Activated B cell treated with CpG ODN at 0.5 μM for 24 hours (primary cell): Measurements from ENCODE around the gene KCTD5. TPM values are rescaled to one million over a fixed set of nuclear protein-coding genes. Genes with fewer than 3 reads are reported as not detected.
A peak's percentile ranks its signal among the peaks of the same experiment; 100 is the strongest.

Source experiments
- ATAC-seq: fragments of 200-7000 bp; cut with Tn5 transposase; one replicate; pipeline ENCODE4 v1.10.0; 2021; ENCODE audit warnings: low read depth, mild to moderate bottlenecking, moderate library complexity
- CTCF ChIA-PET: fragments of 350-600 bp; sonication (Branson Sonifier 250); formaldehyde crosslinking; loops from one replicate; lab custom pipeline; 2021; ENCODE audit warnings: antibody characterized with exemption; lab: Charles Lee
- POLR2A ChIA-PET: fragments of 350-600 bp; sonication (Branson Sonifier 250); formaldehyde crosslinking; loops from one replicate; lab custom pipeline; 2021; ENCODE audit warnings: antibody characterized with exemption; lab: Charles Lee
- DNase-seq: peaks from one replicate; pipeline ENCODE4 v3.0.0; 2022
- H3K27ac Mint-ChIP-seq: one replicate; pipeline ENCODE4 v1.8.0; 2020; ENCODE audit warnings: mixed read lengths
- H3K27me3 Mint-ChIP-seq: one replicate; pipeline ENCODE4 v1.8.0; 2021; ENCODE audit warnings: mixed read lengths
- H3K36me3 Mint-ChIP-seq: one replicate; pipeline ENCODE4 v1.8.0; 2021; ENCODE audit warnings: low read depth, mixed read lengths
- H3K4me1 Mint-ChIP-seq: one replicate; pipeline ENCODE4 v1.8.0; 2021; ENCODE audit warnings: mixed read lengths
- H3K4me3 Mint-ChIP-seq: one replicate; pipeline ENCODE4 v1.8.0; 2020; ENCODE audit warnings: mild to moderate bottlenecking, mixed read lengths
- H3K9me3 Mint-ChIP-seq: one replicate; pipeline ENCODE4 v1.8.0; 2020; ENCODE audit warnings: mixed read lengths
- CTCF ChIP-seq: fragments of 200-600 bp; IDR thresholded peaks from one replicate; pipeline ENCODE4 v1.8.0; 2022; ENCODE audit warnings: antibody characterized with exemption, mild to moderate bottlenecking
- intact Hi-C: fragments of 100-400 bp; cut with micrococcal nuclease; formaldehyde crosslinking; loops from one replicate; pipeline ENCODE4 v1.15.1; 2024
- total RNA-seq: library from RNA; stranded (reverse); gene quantifications from 2 replicates; pipeline ENCODE4 v1.2.3, GENCODE V29; 2022

The KCTD5 gene
- total RNA-seq, 1 donor from 2014 or later, result 30.3 TPM

GRCh38 chr16:2748757-2749455, 66.6 kb downstream of the KCTD5 start:
- ChIA-PET POLR2A (no interaction called here), CTCF (no interaction called here)
- no peak for TF ChIP-seq CTCF
- peaks cover 8% of the 10 kb centered on the region for H3K36me3 Mint-ChIP-seq
- H3K4me3 Mint-ChIP-seq, result no peak overlapping the region
- intact Hi-C loops, result no loop called here
- no peaks in the 10 kb centered on the region for H3K9me3 Mint-ChIP-seq
- no peaks in the 10 kb centered on the region for H3K27me3 Mint-ChIP-seq
- ATAC-seq (no peak), DNase-seq (no peak)
- no peak overlapping the region for H3K27ac Mint-ChIP-seq
- peaks cover 21% of the 10 kb centered on the region for H3K4me1 Mint-ChIP-seq

- no peak overlapping the region for H3K4me3 Mint-ChIP-seq
- no peaks in the 10 kb centered on the region for H3K27me3 Mint-ChIP-seq
- CTCF ChIA-PET, result no interaction called here
- no peak for TF ChIP-seq CTCF
- H3K27ac Mint-ChIP-seq, result no peak overlapping the region
- ATAC-seq (no peak), DNase-seq (no peak)
- H3K4me1 Mint-ChIP-seq, result peaks cover 26% of the 10 kb centered on the region
- POLR2A ChIA-PET, result no interaction called here
- peaks cover 13% of the 10 kb centered on the region for H3K36me3 Mint-ChIP-seq
- no peaks in the 10 kb centered on the region for H3K9me3 Mint-ChIP-seq
- intact Hi-C loops, result no loop called here
These were observed 67.2 kb downstream of the KCTD5 start for GRCh38 chr16:2749476-2749875.

GRCh38 chr16:2749936-2750335, 67.6 kb downstream of the KCTD5 start:
- ChIA-PET CTCF (no interaction called here), POLR2A (no interaction called here)
- no peak for TF ChIP-seq CTCF
- ATAC-seq (no peak), DNase-seq (no peak)
- intact Hi-C loops, result loop anchor here (5.0 to 10.0 kb wide), 2 partner anchors 165 to 483 kb away; partner anchors contain the start of genes FLYWCH1 and RNPS1
- Mint-ChIP-seq H3K36me3 (peaks cover 17% of the 10 kb centered on the region), H3K9me3 (no peaks in the 10 kb centered on the region), H3K4me1 (peaks cover 31% of the 10 kb centered on the region), H3K27ac (peak overlapping the region; percentile 63), H3K27me3 (no peaks in the 10 kb centered on the region), H3K4me3 (no peak overlapping the region)

GRCh38 chr16:2751577-2752034, 69.3 kb downstream of the KCTD5 start:
- peak overlapping the region; percentile 98 for H3K27ac Mint-ChIP-seq
- H3K36me3 Mint-ChIP-seq, result peaks cover 31% of the 10 kb centered on the region
- peak overlapping the region; percentile 90 for H3K4me3 Mint-ChIP-seq
- H3K27me3 Mint-ChIP-seq, result no peaks in the 10 kb centered on the region
- no peaks in the 10 kb centered on the region for H3K9me3 Mint-ChIP-seq
- ATAC-seq (no peak), DNase-seq (no peak)
- POLR2A ChIA-PET, result interaction anchor here (0.9 to 4.6 kb wide), 8 partner anchors 17 to 596 kb away, joined by 3 to 68 read pairs (median 6); partner anchors contain the start of genes ELOB, KCTD5 and TRAF7
- H3K4me1 Mint-ChIP-seq, result peaks cover 46% of the 10 kb centered on the region
- CTCF ChIA-PET, result no interaction called here
- TF ChIP-seq CTCF, result no peak
- intact Hi-C loops, result loop anchor here (1.0 to 10.0 kb wide), 9 partner anchors 26 to 969 kb away; partner anchors contain the start of genes ATP6V0C, ELOB, FLYWCH1 and KCTD5

GRCh38 chr16:2752035-2752849, 69.9 kb downstream of the KCTD5 start, which contains the start of gene SRRM2:
TSS of gene SRRM2 (plus strand) at chr16:2752638. CDS start at chr16:2756365, 3,727 bp downstream.
- Mint-ChIP-seq H3K36me3 (peaks cover 38% of the 10 kb centered on the region), H3K9me3 (no peaks in the 10 kb centered on the region), H3K4me3 (peak within 1 kb of the TSS; percentile 90), H3K27me3 (no peaks in the 10 kb centered on the region), H3K4me1 (peaks cover 52% of the 10 kb centered on the region), H3K27ac (peak within 1 kb of the TSS; percentile 98)
- ATAC-seq (peak; percentile 85), DNase-seq (peak; percentile 94)
- intact Hi-C loops, result loop anchor here (1.0 to 10.0 kb wide), 9 partner anchors 25 to 969 kb away; partner anchors contain the start of genes ATP6V0C, ELOB, FLYWCH1 and KCTD5
- no peak for TF ChIP-seq CTCF
- POLR2A ChIA-PET, result interaction anchor here (0.5 to 4.6 kb wide), 22 partner anchors 11 to 1719 kb away, joined by 3 to 68 read pairs (median 6); partner anchors contain the start of genes ELOB, FLYWCH1, KCTD5 and TRAF7
- CTCF ChIA-PET, result no interaction called here
